ENCODE measurements around the gene ZNF273.

- TF ChIP-seq CTCF (IDR thresholded peaks at IDR 0.05; ENCODE audit: low read length) (no peak), EZH2 (IDR thresholded peaks at IDR 0.05; ENCODE audit: borderline replicate concordance, low read length) (no peak)
Observed at GRCh38 chr7:64905133-64905532, 2.1 kb downstream of the ZNF273 start.
